Endometrium (tissue), 2 donors: Measurements from ENCODE around the gene LMF1.
"Not testable (repeated sequence)": the region's sequence is repeated elsewhere in the genome, so short reads cannot be mapped to it uniquely, and the experiment has no call there.

ENCODE experiments used
- FAIRE-seq: peaks from 2 replicates; lab custom pipeline; 2012; peaks lifted over from hg19 to GRCh38; lab: Jason Lieb, UNC
- donor health status: control.
- donor health status: control.

Gene LMF1

DNA sequence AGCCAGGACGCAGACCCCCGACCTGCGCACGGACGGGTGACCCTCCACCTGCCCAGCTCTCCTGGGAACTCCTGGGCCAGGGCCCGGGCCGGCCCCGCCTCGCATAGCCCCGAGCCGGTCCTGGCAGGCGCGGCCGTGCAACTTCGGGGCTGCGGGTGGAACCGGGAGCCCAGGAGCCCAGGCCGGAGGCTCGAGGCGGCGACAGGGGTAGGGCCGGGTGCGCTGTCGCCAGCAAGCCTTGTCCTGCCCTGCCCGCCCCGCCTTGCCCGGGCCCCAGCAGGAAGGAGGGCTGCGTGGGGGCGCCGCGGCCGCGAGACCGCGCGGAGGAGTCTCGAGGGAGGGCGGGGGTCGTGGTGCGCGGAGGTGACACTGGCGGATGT, 408 bp downstream of the LMF1 start:
- FAIRE-seq: no peak

DNA sequence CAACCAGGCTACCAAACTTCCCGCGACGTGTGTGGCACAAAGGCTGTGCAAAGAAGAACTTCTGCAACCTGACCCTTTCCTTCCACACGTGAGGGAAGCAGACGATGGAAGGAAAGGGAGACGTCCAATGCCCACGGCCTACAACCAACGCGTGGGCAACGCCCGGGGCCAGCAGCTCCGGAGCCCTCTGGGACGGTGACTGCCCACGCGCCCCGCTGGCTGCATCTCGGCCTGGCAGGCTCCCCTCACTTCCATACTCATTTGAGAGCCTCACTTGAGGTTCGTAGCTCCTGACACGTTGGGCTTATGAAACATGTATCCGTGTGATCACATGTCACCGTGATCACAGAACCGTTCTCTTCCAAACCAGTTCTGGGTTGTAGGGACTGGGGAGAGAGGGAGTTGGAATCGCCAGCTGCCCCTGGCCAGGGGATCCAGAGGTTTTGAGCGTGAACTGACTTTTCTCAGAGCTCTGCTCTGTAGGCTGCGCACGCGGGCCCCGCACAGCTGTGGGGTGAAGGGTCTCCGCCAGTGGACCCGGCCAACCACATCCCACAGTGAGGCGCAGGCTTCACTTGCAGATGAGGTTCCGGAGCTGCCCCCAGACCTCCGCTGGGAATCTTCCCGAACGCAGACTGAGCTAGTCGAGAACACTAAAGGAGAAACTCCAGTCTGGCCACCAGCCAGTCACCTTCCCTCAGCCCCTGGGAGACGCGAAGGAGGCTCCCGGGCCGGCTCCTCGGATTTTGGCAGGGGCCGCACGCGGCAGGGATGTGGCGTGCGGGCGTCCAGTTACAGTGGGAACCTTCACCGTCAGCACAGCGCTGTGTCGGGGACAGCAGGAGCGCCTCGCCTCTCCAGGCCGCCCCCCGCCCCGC, 1.0 kb downstream of the LMF1 start:
- no peak for FAIRE-seq

DNA sequence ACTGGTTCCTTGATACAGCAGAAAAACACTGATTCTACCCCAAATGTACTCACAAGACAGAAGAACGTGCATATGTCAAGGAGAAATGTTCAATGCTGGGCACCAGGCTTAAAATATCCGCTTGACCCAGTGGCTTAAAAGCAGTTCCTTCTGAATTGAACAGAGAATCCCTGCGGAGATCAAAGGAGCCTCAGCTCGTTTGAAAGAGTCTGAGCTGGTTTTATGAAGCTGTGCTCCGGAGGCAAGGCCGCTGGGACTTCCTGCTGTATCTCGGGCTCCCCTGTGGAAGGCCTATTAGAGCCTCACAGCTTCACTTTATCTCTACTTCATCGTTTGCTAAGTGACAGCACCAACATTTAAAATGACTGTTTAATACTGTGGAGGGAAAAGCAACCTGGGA, 2.2 kb downstream of the LMF1 start:
- no peak for FAIRE-seq

DNA sequence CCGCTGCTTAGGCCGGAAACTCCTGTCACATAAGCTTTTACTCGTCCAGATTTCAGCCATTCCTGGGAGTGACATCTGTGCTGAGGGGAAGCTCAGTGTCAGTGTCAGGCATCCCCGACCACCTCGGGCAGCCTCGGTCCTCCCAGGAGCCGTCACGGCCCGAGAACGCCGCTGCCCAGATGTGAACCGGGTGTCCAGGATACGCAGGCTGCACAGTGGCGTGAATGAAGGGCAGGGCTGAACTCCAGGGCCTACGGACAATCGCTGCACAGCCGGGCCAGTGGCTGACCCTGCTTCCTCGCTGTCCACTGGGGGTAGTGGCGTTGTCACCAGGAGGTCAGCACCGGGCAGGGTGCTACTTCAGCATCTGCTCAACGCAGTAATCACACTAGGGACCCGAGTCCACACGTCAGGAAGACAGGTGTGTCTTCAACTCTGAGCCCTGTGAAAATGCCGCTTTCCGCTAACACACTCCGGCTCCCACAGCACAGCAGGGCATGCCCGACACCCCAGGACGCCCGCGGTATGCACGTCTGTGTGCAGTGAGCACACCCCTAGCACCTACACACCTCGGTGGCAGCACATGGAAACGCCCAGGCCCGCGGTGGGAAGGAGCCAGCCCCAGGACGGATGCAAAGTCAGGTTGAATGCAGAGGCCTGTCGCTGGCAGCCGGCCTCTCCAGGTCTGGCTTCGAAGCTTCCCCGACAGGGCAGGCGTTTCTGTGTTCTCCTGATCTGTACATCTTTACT, 3.1 kb downstream of the LMF1 start:
- no peak for FAIRE-seq

DNA sequence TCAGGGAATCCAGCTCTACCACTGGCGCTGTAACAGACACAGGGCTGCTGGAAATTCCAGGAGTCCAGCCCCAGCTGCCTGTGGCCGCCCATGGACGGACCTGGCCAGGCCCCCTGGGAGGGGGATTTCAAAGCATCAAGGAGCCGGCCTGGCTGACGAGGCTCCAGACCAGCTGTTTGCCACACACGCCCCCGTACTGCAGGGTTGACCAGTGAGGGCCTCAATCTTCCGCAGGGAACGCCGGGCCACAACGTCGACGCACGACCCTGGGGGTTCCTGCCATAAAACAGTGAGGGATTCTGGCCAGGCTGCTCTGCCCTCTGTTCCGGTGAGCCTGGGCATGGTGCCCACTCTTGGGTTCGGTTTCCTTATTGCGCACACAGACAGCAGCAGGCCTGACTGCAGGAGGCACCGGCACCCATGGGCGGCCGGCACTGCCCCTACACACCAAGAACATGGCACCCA, 3.7 kb downstream of the LMF1 start:
- FAIRE-seq: no peak

DNA sequence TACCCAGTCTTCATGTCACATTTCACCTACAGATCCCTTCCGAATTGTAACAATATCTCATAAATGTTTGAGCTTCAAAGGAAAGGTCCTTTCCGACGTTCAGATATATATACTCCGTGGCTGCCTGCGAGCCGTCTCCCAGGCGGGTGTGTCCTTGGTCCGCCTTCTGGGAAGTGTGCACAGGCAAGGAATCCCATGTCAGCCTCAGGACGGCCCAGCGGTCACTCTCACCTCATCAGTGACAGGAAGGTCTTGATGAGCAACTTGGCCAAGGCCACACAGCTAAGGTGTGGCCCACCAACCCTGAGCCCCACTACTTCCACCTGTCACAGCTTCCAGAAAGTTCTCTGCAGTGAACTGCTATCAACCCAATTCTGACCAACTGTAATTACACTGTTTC, 4.3 kb downstream of the LMF1 start:
- no peak for FAIRE-seq

DNA sequence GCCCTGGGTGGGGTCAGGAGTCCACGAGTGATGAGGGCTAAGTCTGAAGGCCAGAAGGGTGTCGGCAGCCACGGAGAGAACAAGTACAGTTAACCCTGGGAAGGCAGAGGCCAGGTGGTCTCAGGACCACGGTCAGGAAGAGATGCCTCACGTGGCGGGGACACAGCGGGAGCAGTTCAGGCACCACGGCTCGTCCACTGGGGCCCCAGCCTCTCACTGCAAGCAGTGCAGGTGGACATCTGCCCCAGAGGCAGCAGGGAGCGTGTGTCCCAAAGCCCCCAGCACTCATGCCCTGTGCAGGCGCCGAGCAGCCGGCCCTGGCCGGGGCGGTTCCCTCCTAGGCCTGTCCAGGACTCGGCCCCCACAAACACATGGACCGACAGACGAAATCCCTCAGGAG, 4.7 kb downstream of the LMF1 start:
- FAIRE-seq: no peak

DNA sequence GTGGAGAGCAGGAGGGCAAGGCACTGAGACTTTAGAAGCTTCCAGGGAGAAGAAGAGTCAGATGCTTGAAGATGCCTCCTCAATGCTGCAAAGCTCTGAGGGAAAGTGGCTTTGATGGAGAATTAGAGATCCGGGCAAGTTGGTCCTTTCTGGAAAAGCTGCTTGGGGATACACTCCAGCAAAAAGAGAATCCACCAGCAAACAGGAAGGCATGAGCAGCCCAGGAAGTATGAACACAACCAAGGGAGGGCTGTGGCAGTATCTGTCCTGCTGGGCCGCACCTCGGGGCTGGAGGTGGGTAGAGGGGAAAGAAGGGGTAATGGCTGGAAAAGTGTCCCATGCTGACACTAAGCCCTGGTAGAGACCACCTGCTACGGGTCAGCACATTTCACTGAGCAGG, 5.3 kb downstream of the LMF1 start:
- no peak for FAIRE-seq

DNA sequence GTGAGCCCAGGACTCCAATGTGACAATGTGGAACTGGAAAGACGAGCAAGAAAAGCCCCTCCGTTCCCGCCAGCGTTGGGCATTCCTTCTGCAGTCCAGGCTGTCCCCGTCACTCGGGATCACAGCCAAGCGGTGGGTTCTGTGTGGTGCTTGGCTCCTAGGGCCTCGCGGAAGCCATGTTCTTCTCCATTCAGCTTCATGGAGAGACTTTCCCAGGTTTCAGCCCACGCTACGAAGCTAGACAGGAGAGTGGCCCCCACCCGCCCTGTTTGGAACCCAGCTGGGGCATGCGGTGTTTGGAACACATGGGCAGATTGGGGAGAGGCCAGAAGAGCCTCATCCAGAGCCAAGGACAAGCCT, 5.8 kb downstream of the LMF1 start:
- FAIRE-seq: no peak

DNA sequence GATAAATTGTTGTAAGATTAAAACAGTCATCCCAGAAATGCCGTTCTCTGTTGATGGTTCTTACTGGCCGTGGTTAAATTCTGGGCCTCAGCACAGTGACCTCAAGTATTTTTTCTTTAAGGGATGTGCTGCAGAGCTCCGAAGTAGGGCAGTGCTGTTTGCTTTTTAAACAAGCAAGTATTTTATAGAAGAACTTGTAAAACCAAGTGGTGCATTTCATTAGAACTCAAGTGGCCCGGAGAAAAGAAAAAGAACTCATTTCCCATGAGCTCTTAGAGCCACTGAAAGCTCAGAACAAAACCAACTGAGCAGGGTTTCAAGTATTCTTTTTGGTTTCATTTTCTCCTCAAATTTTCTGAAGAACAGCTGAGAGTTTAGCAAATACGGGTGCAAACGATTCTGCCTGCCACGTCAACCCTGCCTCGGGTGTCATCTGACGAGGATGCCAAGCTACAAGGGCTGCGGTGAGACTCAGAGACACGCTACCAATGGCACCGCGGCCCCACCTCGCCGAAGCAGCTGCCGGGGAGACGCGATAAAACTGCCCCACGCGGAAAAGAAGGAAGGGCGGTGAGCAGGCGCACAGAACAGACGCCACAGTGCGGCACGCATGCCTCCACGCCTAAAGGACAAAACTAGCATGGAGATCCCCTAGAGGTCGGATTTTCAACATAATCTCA, 6.3 kb downstream of the LMF1 start:
- FAIRE-seq: no peak

DNA sequence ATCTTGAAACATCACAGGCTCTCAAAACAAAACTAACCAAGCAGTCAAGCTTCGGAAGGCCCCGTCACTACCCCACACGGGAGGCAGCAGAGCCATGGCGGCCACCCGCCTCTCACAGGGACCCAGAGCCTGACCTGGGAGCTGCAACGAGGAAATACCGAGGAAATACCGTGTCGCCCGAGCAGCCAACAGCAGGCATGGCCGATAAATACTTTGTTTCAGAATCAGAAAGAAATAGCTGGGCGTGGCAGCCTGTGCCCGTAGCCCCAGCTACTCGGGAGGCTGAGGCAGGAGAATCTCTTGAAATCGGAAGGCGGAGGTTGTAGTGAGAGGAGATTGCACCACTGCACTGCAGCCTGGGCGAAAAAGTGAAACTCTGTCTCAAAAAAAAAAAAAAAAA, 6.9 kb downstream of the LMF1 start:
- FAIRE-seq: no peak

DNA sequence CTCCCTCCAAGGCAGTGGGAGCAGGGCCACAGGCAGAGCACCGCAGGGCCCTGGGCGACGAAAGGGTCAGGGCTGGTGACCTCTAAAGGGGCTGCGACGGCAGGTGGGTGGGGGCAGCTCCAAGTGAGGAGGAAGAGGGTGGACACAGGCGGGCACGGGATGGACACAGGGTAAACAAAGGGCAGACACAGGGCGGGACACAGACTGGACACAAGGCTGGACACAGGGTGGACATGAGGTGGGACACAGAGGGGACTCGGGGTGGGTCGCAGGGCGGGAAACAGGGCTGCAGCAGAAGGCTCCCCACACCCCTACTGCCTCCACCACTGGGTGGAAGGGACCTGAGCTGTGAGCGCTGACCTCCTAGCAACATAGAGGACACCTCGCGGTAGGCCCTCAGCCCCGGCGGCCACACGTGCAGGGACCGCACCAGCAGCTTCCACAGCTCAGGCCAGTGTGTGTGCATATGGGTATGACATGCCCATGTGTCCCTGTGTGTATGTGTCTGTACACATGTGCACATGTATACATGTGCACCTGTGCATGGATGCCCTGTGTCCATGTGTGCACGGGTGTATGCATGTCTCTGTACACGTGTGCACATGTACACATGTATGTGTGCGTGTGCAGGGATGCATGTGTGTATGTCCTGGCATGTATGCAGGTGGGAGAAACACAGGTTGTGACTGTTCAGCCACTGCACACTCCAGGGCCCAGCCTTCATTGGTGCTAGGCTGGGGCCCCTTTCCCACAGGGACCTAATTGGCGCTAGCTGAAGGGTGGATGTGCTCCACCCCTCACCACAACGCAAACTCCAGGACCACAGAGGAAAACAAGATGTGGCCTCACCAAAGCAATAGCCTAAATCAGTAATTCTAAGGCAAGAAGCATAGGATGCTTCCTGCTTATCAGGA, 7.6 kb downstream of the LMF1 start:
- FAIRE-seq: no peak

DNA sequence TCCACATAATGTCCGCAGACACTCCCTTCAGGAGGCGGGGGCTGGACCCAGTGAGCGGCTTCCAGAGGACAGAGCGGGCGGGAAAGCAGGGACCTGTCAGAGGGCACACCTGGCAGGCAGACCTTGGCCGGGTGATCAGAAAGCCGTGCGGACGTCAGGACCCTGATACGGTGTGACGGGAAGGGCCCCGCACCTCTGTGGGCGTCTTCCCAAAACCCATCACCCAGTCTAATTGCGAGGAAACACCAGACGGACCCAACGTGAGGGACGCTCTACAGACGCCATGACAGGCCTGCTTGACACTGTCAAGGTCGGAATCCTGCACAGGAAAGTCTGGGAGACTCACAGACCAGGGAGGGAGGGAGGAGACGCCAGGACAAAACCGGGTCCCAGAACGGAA, 8.4 kb downstream of the LMF1 start:
- FAIRE-seq: no peak

DNA sequence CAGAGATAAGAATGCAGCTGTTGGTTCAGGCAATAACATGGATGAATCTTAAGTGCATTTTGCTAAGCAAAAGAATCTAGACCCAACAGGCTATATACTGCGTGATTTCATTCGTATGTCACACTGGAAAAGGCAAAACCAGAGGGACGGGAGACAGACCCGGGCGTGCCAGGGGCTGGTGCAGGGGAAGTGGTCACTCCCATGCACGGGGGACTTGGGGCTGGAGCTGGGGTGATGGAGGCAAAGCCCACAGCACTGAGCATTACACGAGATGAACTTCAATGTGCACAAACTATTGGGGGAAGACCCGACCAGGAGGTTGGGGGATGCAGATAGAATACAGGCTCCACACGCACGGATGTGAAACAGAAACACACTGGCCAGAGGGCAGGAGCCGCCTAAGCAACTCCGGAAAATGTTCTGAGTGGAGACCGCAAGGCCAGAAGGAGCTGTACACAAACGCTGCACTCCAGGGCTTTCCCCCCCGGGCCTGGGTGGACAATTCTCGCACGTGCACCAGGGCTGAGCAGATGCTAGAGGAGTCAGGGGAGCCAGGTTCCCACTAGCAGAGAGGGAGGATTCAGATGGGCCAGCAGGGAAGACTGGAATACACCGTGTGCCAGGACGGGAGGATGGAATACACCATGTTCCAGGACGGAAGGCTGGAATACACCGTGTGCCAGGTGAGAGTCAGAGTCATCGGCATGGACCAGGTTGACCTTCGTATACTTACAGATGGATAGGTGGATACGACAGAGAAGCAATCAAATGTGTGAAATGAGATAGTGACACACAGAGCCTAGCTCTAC, 11.3 kb downstream of the LMF1 start:
- no peak for FAIRE-seq

DNA sequence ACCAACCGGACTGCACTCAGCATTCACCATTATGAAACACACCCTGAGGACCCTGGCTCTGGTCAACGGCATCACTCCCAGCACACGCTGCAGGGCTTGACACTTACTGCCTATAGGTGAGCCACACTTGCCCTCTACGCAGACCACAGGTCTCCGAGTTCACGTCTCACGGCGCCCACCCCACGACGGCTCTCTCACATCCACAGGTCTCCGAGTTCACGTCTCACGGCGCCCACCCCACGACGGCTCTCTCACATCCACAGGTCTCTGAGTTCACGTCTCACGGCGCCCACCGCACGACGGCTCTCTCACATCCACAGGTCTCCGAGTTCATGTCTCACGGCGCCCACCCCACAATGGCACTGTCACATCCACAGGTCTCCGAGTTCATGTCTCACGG, 15.0 kb downstream of the LMF1 start:
- FAIRE-seq: not testable (repeated sequence)

DNA sequence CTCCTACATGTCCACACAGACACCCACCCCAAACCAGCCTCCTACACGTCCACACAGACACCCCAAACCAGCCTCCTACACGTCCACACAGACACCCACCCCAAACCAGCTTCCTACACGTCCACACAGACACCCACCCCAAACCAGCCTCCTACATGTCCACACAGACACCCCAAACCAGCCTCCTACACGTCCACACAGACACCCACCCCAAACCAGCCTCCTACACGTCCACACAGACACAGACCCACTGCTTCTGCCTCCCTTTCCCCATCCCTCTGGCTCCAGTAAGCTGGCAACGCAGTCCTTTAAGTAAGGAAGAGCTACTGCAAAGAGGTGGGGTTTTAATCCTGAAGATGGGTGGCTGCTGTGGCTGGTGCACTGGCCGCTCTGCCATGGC, 17.0 kb downstream of the LMF1 start:
- not testable (repeated sequence) for FAIRE-seq

DNA sequence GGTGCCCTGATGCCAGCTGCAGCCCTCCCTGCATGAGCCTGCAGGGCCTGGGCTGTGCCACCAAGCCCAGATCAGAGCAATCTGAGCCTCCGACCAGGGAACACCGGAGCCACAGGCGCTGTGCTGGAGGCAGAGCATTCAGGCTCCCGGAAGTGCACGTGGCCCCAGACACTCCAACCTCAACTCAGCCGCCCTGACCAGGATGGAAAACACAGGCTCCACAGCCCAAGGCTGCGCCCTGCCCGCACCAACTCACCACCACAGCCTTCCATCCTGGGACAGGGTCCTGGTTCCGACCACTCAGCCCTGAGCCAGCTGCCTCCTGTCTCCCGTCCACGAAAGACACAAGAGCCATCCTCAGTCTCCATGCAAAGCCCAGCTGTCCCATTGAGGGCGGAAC, 18.5 kb downstream of the LMF1 start:
- FAIRE-seq: no peak

DNA sequence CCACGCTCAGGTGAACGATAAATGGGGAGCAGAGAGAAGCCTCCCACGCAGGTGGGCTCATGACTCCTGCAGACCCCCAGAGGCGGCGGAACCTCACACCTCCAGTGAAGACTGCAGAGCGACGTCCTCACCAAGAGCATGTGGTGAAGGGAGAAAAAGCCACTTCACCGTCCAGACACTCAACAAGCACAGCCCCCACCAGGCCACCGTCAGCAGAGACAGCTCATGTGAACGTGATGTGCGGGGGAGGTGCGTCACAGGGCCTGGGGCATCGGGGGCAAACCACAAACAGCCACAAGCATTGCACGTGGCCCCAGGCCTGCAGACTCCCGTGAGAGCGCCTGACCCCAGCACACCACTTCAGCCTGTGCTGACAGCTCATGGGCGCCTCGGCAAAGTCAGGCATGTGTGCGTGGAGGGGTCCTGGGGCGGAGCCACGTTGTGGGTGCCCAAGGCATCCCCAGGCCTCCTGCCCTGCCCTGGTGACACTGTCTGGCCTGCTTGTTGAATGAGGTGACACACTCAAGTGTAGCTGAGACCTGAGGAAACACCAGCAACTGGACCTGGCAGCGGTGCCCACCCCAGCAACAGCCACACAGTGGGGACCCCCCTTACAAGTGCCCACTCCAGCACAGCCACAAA, 19.0 kb downstream of the LMF1 start:
- FAIRE-seq: no peak

DNA sequence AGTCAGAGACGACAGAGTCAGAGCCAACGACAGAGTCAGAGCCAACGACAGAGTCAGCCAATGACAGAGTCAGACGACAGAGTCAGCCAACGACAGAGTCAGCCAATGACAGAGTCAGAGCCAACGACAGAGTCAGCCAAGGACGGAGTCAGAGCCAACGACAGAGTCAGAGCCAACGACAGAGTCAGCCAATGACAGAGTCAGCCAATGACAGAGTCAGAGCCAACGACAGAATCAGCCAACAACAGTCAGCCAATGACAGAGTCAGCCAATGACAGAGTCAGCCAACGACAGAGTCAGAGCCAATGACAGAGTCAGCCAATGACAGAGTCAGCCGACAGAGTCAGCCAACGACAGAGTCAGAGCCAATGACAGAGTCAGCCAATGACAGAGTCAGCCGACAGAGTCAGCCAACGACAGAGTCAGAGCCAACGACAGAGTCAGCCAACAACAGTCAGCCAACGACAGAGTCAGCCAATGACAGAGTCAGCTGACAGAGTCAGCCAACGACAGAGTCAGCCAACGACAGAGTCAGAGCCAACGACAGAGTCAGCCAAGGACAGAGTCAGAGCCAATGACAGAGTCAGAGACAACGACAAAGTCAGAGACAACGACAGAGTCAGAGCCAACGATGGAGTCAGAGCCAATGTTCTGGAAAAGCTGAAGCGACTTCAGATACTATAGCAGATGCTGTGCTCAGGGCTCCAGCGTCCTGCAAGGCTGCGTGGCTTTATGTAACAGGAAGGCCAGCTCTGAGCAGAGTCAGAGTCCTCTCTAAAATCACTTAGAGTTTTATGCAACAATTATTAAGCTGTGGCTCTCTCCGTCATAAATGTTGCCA, 19.8 kb downstream of the LMF1 start:
- FAIRE-seq: not testable (repeated sequence)

DNA sequence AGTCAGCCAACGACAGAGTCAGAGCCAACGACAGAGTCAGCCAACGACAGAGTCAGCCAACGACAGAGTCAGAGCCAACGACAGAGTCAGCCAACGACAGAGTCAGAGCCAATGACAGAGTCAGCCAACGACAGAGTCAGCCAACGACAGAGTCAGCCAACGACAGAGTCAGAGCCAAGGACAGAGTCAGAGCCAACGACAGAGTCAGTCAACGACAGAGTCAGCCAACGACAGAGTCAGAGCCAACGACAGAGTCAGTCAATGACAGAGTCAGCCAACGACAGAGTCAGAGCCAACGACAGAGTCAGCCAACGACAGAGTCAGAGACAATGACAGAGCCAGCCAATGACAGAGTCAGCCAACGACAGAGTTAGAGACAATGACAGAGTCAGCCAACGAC, 22.0 kb downstream of the LMF1 start:
- not testable (repeated sequence) for FAIRE-seq
